ENCODE measurements around the gene B9D2.

B9D2 gene

GRCh38 chr19:41408256-41408655, 44.3 kb upstream of the B9D2 start:
- DNase-seq = no peak
- H3K4me1 ChIP-seq (ENCODE audit: insufficient read depth, low read length) = no peaks in the 10 kb centered on the region
- no peak overlapping the region for H3K4me3 ChIP-seq (ENCODE audit: low read depth in 1 of 2, low read length in 2 of 2)
- H3K27ac ChIP-seq (ENCODE audit: low read length) = no peak overlapping the region
- H4K20me1 ChIP-seq (ENCODE audit: insufficient read depth, low read length) = 0 out of 2 replicates have a peak, but pooled peaks cover 4% of the 10 kb centered on the region
- peaks cover 16% of the 10 kb centered on the region for H3K36me3 ChIP-seq (ENCODE audit: insufficient read depth, low read length)
- TF ChIP-seq CTCF (IDR thresholded peaks at IDR 0.05; ENCODE audit: borderline replicate concordance, extremely low read depth, low read length, poor library complexity, severe bottlenecking) = peak; percentile 9
- no peak for TF ChIP-seq EZH2 (IDR thresholded peaks at IDR 0.05; ENCODE audit: borderline replicate concordance, low read depth, low read length, severe bottlenecking)
- H3K4me2 ChIP-seq (ENCODE audit: insufficient read depth, low read length) = no peak overlapping the region
- H2AFZ ChIP-seq (ENCODE audit: low read depth, low read length) = no peak overlapping the region
- no peak for ATAC-seq (ENCODE audit: insufficient read depth, low read depth)
- H3K9ac ChIP-seq (ENCODE audit: low read depth, low read length) = no peak overlapping the region
- H3K9me3 ChIP-seq (ENCODE audit: insufficient read depth, low read length, severe bottlenecking) = no peaks in the 10 kb centered on the region
- peaks cover 2% of the 10 kb centered on the region; the same call in 1 of the 2 replicates for H3K79me2 ChIP-seq (ENCODE audit: insufficient read depth, low read length)
- H3K27me3 ChIP-seq (ENCODE audit: insufficient read depth, low read length, poor library complexity) = no peaks in the 10 kb centered on the region

- Histone ChIP-seq H3K27me3 (ENCODE audit: insufficient read depth, low read length, poor library complexity) (no peaks in the 10 kb centered on the region), H2AFZ (ENCODE audit: low read depth, low read length) (no peak overlapping the region), H3K4me1 (ENCODE audit: insufficient read depth, low read length) (no peaks in the 10 kb centered on the region), H3K9me3 (ENCODE audit: insufficient read depth, low read length, severe bottlenecking) (no peaks in the 10 kb centered on the region), H3K9ac (ENCODE audit: low read depth, low read length) (no peak overlapping the region), H3K4me3 (ENCODE audit: low read depth in 1 of 2, low read length in 2 of 2) (no peak overlapping the region), H3K4me2 (ENCODE audit: insufficient read depth, low read length) (no peak overlapping the region), H3K79me2 (ENCODE audit: insufficient read depth, low read length) (peaks cover 2% of the 10 kb centered on the region; the same call in 1 of the 2 replicates), H3K27ac (ENCODE audit: low read length) (no peak overlapping the region), H3K36me3 (ENCODE audit: insufficient read depth, low read length) (peaks cover 11% of the 10 kb centered on the region), H4K20me1 (ENCODE audit: insufficient read depth, low read length) (0 out of 2 replicates have a peak, but pooled peaks cover 4% of the 10 kb centered on the region)
- DNase-seq = no peak
- TF ChIP-seq CTCF (IDR thresholded peaks at IDR 0.05; ENCODE audit: borderline replicate concordance, extremely low read depth, low read length, poor library complexity, severe bottlenecking) (no peak), EZH2 (IDR thresholded peaks at IDR 0.05; ENCODE audit: borderline replicate concordance, low read depth, low read length, severe bottlenecking) (no peak)
- ATAC-seq (ENCODE audit: insufficient read depth, low read depth) = no peak
Measured at GRCh38 chr19:41407271-41407670, 43.3 kb upstream of the B9D2 start.

DNA sequence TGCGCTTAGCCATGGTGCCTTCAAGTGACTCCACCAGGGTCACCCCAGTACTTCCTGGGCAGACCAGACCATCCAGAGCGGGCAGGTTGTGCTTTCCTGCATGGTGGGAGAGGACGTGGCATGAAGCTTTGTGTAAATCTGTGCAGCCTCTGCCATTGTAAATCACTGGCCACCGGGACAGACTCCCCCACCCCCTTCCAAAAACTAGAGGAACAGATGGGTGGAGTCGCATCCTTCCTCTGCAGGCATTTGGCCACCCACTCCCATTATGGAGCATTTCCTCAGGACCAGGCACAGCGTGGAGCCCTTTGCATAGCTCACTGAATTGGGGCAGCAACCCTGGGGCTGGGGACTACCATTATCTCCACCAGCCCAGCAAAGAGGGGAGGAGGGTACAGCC, 41.8 kb upstream of the B9D2 start:
- H3K79me2 ChIP-seq (ENCODE audit: insufficient read depth, low read length) = peaks cover 7% of the 10 kb centered on the region
- no peak for DNase-seq
- ATAC-seq (ENCODE audit: insufficient read depth, low read depth) = no peak
- H3K9ac ChIP-seq (ENCODE audit: low read depth, low read length) = no peak overlapping the region
- TF ChIP-seq EZH2 (IDR thresholded peaks at IDR 0.05; ENCODE audit: borderline replicate concordance, low read depth, low read length, severe bottlenecking) (no peak), CTCF (IDR thresholded peaks at IDR 0.05; ENCODE audit: borderline replicate concordance, extremely low read depth, low read length, poor library complexity, severe bottlenecking) (no peak)
- H3K9me3 ChIP-seq (ENCODE audit: insufficient read depth, low read length, severe bottlenecking) = no peaks in the 10 kb centered on the region
- H4K20me1 ChIP-seq (ENCODE audit: insufficient read depth, low read length) = 0 out of 2 replicates have a peak, but pooled peaks cover 4% of the 10 kb centered on the region
- H3K4me3 ChIP-seq (ENCODE audit: low read depth in 1 of 2, low read length in 2 of 2) = no peak overlapping the region
- H3K4me2 ChIP-seq (ENCODE audit: insufficient read depth, low read length) = no peak overlapping the region
- no peaks in the 10 kb centered on the region for H3K4me1 ChIP-seq (ENCODE audit: insufficient read depth, low read length)
- no peak overlapping the region for H3K27ac ChIP-seq (ENCODE audit: low read length)
- H3K36me3 ChIP-seq (ENCODE audit: insufficient read depth, low read length) = peaks cover 7% of the 10 kb centered on the region
- no peak overlapping the region for H2AFZ ChIP-seq (ENCODE audit: low read depth, low read length)
- H3K27me3 ChIP-seq (ENCODE audit: insufficient read depth, low read length, poor library complexity) = no peaks in the 10 kb centered on the region
